AG09309 (cell line): ENCODE results near the gene LRRC8D.

ENCODE experiments used
- DNase-seq: peaks from one replicate; pipeline ENCODE4 v3.0.0-alpha.2; 2010; ENCODE audit warnings: low read depth
- H3K4me3 ChIP-seq: 2 replicates; pipeline ENCODE4 v1.5.1; 2011; ENCODE audit warnings: mild to moderate bottlenecking, low read depth, low read length, moderate library complexity; ENCODE audit not compliant: control insufficient read depth
- TF ChIP-seq, protein P1 (sequence below): IDR thresholded peaks from 2 replicates; pipeline ENCODE4 v1.5.1; 2011; ENCODE audit warnings: mild to moderate bottlenecking, low read depth, low read length, inconsistent platforms; ENCODE audit not compliant: insufficient read depth, control insufficient read depth; ENCODE audit errors: missing control alignments

The LRRC8D gene

DNA sequence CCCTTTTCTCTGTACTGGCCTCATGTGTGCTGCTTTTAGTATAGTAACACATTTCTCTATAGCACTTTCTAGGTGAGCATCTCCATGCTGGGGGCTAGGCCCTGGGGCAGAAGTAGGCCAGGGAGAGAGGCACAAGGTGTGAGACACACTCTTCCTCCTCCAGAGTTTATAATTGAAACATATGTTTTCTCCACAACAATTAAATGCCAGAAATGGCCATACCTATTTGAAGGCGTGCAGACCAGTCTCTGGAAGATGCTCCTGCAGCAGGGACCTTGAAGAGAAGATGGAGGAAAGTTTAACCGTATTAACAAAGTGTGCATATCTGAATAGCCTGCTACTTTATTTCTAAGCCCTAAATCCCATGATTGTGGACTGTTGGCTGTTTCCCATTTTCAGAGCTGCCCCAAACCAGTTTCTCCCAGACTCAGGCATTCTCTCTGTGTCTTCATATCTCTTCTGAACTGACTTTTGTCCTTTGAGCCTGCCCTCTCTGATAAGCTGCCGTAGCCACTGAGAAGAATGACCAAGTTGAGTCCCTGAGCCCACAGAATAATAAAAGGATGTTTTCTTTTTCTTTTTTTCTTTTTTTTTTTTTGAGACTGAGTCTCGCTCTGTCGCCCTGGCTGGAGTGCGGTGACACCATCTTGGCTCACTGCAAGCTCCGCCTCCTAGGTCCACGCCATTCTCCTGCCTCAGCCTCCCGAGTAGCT, 81.3 kb downstream of the LRRC8D start:
- no peak overlapping the region for H3K4me3 ChIP-seq
- no peak for DNase-seq
- TF ChIP-seq, protein P1, sequence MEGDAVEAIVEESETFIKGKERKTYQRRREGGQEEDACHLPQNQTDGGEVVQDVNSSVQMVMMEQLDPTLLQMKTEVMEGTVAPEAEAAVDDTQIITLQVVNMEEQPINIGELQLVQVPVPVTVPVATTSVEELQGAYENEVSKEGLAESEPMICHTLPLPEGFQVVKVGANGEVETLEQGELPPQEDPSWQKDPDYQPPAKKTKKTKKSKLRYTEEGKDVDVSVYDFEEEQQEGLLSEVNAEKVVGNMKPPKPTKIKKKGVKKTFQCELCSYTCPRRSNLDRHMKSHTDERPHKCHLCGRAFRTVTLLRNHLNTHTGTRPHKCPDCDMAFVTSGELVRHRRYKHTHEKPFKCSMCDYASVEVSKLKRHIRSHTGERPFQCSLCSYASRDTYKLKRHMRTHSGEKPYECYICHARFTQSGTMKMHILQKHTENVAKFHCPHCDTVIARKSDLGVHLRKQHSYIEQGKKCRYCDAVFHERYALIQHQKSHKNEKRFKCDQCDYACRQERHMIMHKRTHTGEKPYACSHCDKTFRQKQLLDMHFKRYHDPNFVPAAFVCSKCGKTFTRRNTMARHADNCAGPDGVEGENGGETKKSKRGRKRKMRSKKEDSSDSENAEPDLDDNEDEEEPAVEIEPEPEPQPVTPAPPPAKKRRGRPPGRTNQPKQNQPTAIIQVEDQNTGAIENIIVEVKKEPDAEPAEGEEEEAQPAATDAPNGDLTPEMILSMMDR, result no peak

- TF ChIP-seq, protein P1, result no peak
- DNase-seq, result no peak
- H3K4me3 ChIP-seq, result no peak overlapping the region
Measured at GRCh38 chr1:89903550-89903949, 82.7 kb downstream of the LRRC8D start.

- no peak for DNase-seq
- no peak overlapping the region for H3K4me3 ChIP-seq
- TF ChIP-seq, protein P1, result no peak
Measured at GRCh38 chr1:89904219-89904980, 83.6 kb downstream of the LRRC8D start.

GRCh38 chr1:89905395-89906058, 84.7 kb downstream of the LRRC8D start:
- TF ChIP-seq, protein P1, result no peak
- no peak overlapping the region for H3K4me3 ChIP-seq
- no peak for DNase-seq

DNA sequence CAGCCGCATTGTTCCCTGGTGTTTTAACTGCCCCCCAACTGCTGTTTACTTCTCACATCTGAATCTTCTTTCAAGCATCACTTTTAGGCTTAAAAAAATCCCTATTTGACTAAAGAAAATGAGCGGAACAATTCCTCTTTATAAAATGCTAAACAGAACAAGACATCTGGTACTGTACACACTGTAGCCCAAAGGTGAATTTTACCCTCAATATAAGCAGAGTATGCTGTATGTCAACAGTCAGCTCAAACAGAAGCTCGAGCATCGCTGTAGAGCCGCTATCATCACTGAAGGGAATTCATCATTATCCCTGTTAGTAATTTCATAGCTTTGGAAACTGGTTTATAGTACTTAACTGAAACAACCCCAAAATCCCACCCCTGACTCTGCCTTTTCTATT, 85.3 kb downstream of the LRRC8D start:
- no peak for DNase-seq
- no peak overlapping the region for H3K4me3 ChIP-seq
- TF ChIP-seq, protein P1, result no peak

DNA sequence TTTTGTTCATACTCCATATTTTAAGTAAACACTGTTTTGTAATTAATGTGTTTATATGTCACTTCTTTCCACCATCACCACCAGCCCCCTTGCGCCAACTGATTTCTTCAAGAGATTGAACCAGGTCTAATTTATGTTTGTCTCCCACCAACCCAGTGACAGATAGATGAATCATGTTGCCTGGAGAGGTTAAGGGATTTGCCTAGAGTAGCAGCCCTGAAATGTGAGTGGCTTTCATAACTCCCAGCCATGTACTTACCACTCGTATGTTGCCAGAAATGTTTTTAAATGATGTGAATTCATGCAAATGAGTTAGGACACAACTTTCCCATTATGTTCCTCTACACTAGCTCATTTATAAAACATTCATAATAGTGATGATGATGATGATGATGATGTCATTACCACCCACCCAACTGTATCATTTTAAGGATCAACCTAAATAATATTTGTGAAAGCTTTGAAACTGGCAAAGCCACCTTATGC, 86.9 kb downstream of the LRRC8D start:
- no peak for DNase-seq
- TF ChIP-seq, protein P1, result no peak
- H3K4me3 ChIP-seq, result no peak overlapping the region
